CD14-positive monocyte (primary cell): ENCODE data around the gene MBOAT7. TPM values are rescaled to one million over a fixed set of nuclear protein-coding genes. Genes with fewer than 3 reads are reported as not detected.

Source experiments
- DNase-seq, 3 donors: peaks; one replicate each; pipeline ENCODE4 v3.0.0-alpha.2; 2011 to 2022
- H2AFZ ChIP-seq: 2 replicates; pipeline ENCODE4 v1.6.0; 2012; ENCODE audit warnings: mild to moderate bottlenecking, low read depth, low read length, inconsistent platforms; ENCODE audit not compliant: insufficient read depth, poor library complexity, severe bottlenecking
- H3K27ac ChIP-seq, 2 donors: 1 replicate in 1 of 2; 2 replicates in 1 of 2; pipeline ENCODE4 v1.5.1; 2012 to 2013; ENCODE audit warnings: low read length in 2 of 2, control low read depth in 1 of 2, inconsistent platforms in 1 of 2, low read depth in 1 of 2, mild to moderate bottlenecking in 1 of 2
- H3K27me3 ChIP-seq, 2 donors: one replicate each; pipeline versions ENCODE4 v1.6.0 to v1.6.1; 2011 to 2013; ENCODE audit warnings: low read length in 2 of 2; ENCODE audit not compliant: control insufficient read depth in 2 of 2, insufficient read depth in 2 of 2
- H3K36me3 ChIP-seq, 2 donors: replicated peaks in 1 of 2; 1 replicate in 1 of 2; 2 replicates in 1 of 2; pipeline versions ENCODE4 v1.5.1 to v1.6.1; 2012 to 2013; ENCODE audit warnings: low read length in 2 of 2, control low read depth in 1 of 2, inconsistent platforms in 1 of 2, mild to moderate bottlenecking in 1 of 2; ENCODE audit not compliant: insufficient read depth in 2 of 2, control insufficient read depth in 1 of 2
- H3K4me1 ChIP-seq, 2 donors: 1 replicate in 1 of 2; 2 replicates in 1 of 2; pipeline versions ENCODE4 v1.5.1 to v1.6.1; 2012 to 2013; ENCODE audit warnings: low read length in 2 of 2, control low read depth in 1 of 2, inconsistent platforms in 1 of 2, mild to moderate bottlenecking in 1 of 2, moderate library complexity in 1 of 2; ENCODE audit not compliant: insufficient read depth in 2 of 2, control insufficient read depth in 1 of 2
- H3K4me2 ChIP-seq: replicated peaks from 2 replicates; pipeline ENCODE3; 2012; ENCODE audit warnings: low read length, moderate library complexity, mild to moderate bottlenecking; ENCODE audit not compliant: poor library complexity, severe bottlenecking; ENCODE audit errors: extremely low read depth
- H3K4me3 ChIP-seq, 3 experiments: fragments of 200-600 bp in 1 of 3; sonication (generic) in 1 of 3; replicated peaks in 1 of 3; 1 replicate in 2 of 3; 2 replicates in 1 of 3; pipeline ENCODE4 v1.5.1; 2011 to 2013; ENCODE audit warnings: low read length in 3 of 3, mild to moderate bottlenecking in 3 of 3, control low read depth in 2 of 3, low read depth in 2 of 3, inconsistent platforms in 1 of 3, moderate library complexity in 1 of 3
- H3K79me2 ChIP-seq: 2 replicates; pipeline ENCODE4 v1.6.0; 2012; ENCODE audit warnings: mild to moderate bottlenecking, control low read depth, inconsistent platforms, low read length, moderate library complexity; ENCODE audit not compliant: insufficient read depth
- H3K9ac ChIP-seq: 2 replicates; pipeline ENCODE4 v1.6.0; 2017; ENCODE audit warnings: low read length, mild to moderate bottlenecking; ENCODE audit not compliant: insufficient read depth, poor library complexity, severe bottlenecking
- H3K9me3 ChIP-seq, 2 donors: replicated peaks in 1 of 2; 1 replicate in 1 of 2; 2 replicates in 1 of 2; pipeline versions ENCODE4 v1.5.1 to v1.6.1; 2012 to 2013; ENCODE audit warnings: low read length in 2 of 2, control low read depth in 1 of 2; ENCODE audit not compliant: control insufficient read depth in 1 of 2, insufficient read depth in 1 of 2
- H4K20me1 ChIP-seq: 2 replicates; pipeline ENCODE4 v1.6.0; 2012; ENCODE audit warnings: mild to moderate bottlenecking, low read length, control low read depth, moderate library complexity; ENCODE audit not compliant: insufficient read depth
- H3K27ac Mint-ChIP-seq, 7 donors: one replicate each; pipeline ENCODE4 v1.8.0; 2020; ENCODE audit warnings: mild to moderate bottlenecking in 7 of 7, mixed read lengths in 7 of 7, moderate library complexity in 6 of 7, inconsistent platforms in 2 of 7
- H3K27me3 Mint-ChIP-seq, 3 donors: one replicate each; pipeline ENCODE4 v1.8.0; 2021 to 2022; ENCODE audit warnings: low read depth in 3 of 3, mild to moderate bottlenecking in 3 of 3, mixed read lengths in 3 of 3, moderate library complexity in 3 of 3, inconsistent platforms in 1 of 3
- H3K36me3 Mint-ChIP-seq, 2 donors: one replicate each; pipeline ENCODE4 v1.8.0; 2020; ENCODE audit warnings: mixed read lengths in 2 of 2, inconsistent platforms in 1 of 2, mild to moderate bottlenecking in 1 of 2
- H3K4me1 Mint-ChIP-seq: one replicate; pipeline ENCODE4 v1.8.0; 2020; ENCODE audit warnings: mild to moderate bottlenecking, mixed read lengths
- H3K4me3 Mint-ChIP-seq, 2 donors: one replicate each; pipeline ENCODE4 v1.8.0; 2020; ENCODE audit warnings: mild to moderate bottlenecking in 2 of 2, mixed read lengths in 2 of 2, moderate library complexity in 1 of 2
- H3K9me3 Mint-ChIP-seq, 7 donors: one replicate each; pipeline ENCODE4 v1.8.0; 2020 to 2022; ENCODE audit warnings: mixed read lengths in 7 of 7, mild to moderate bottlenecking in 6 of 7, moderate library complexity in 6 of 7, inconsistent platforms in 2 of 7
- CTCF ChIP-seq: fragments of 200-600 bp; IDR thresholded peaks from one replicate; pipeline ENCODE4 v1.8.0; 2022; ENCODE audit warnings: antibody characterized with exemption, mild to moderate bottlenecking
- WGBS: methylation state at CpG from one replicate; pipeline ENCODE4 v1.1.5; 2013; ENCODE audit warnings: missing lambda C conversion rate; ENCODE audit not compliant: insufficient coverage; 5-methylcytosine and 5-hydroxymethylcytosine counted together
- intact Hi-C, 2 donors: fragments of 100-400 bp; cut with micrococcal nuclease; formaldehyde crosslinking; loops; one replicate each; pipeline versions ENCODE4 v1.15.0 to v1.15.1; 2023
- polyA plus RNA-seq, 3 donors: library from polyadenylated mRNA; depleted of rRNA in 1 of 3; unstranded in 2 of 3; stranded (reverse) in 1 of 3; fragments of 300-500 nt in 2 of 3; fragments of >200 nt in 1 of 3; fragmentation: Illumina TruSeq in 2 of 3; gene quantifications; 1 replicate in 2 of 3; 2 replicates in 1 of 3; pipeline ENCODE4 v1.2.3, GENCODE V29; 2012 to 2021

MBOAT7 gene
- polyA plus RNA-seq, 3 donors: 84.0 to 115 (median 111) TPM

- peaks cover 58% of the 10 kb centered on the region for H4K20me1 ChIP-seq
- 76% methylated on average over 6 of the region's 13 CpGs for WGBS
- H3K79me2 ChIP-seq: peaks cover 69% of the 10 kb centered on the region
- Mint-ChIP-seq H3K9me3 (peaks cover 0 to 4% (median 0%) of the 10 kb centered on the region in 7 donors), H3K36me3 (peaks cover 71 to 76% of the 10 kb centered on the region in 2 donors), H3K4me1 (peaks cover 58% of the 10 kb centered on the region), H3K27me3 (no peaks in the 10 kb centered on the region), H3K4me3 (peak overlapping the region; percentile 100), H3K27ac (peak overlapping the region; percentile 99 to 100 (median 100))
- peak overlapping the region; percentile 85 for H3K9ac ChIP-seq
- peaks cover 65 to 66% of the 10 kb centered on the region in 2 donors for H3K4me1 ChIP-seq
- peak overlapping the region; percentile 99 for H3K4me2 ChIP-seq
- H3K27ac ChIP-seq: peak overlapping the region; percentile 93 to 97
- no peaks in the 10 kb centered on the region for H3K9me3 ChIP-seq
- H3K4me3 ChIP-seq: peak overlapping the region; percentile 83 to 99 (median 91)
- no peak for TF ChIP-seq CTCF
- H3K27me3 ChIP-seq: no peaks in the 10 kb centered on the region
- peaks cover 58 to 62% of the 10 kb centered on the region in 2 donors for H3K36me3 ChIP-seq
- no peak overlapping the region for H2AFZ ChIP-seq
- intact Hi-C loops: loop anchor here in 1 of 2 donors (5.0 kb wide), 1 partner anchor 35 kb away; no protein-coding TSS in a partner anchor
- DNase-seq: no peak
Measured at GRCh38 chr19:54201980-54202379, 12.6 kb upstream of the MBOAT7 start.

GRCh38 chr19:54201172-54201701, 11.9 kb upstream of the MBOAT7 start:
- H3K36me3 ChIP-seq: peaks cover 50 to 60% of the 10 kb centered on the region in 2 donors
- H3K4me2 ChIP-seq: peak overlapping the region; percentile 99
- H3K4me1 ChIP-seq: peaks cover 57 to 62% of the 10 kb centered on the region in 2 donors
- Mint-ChIP-seq H3K36me3 (peaks cover 64 to 68% of the 10 kb centered on the region in 2 donors), H3K4me1 (peaks cover 51% of the 10 kb centered on the region), H3K9me3 (peaks cover 0 to 4% (median 0%) of the 10 kb centered on the region in 7 donors), H3K27me3 (no peaks in the 10 kb centered on the region), H3K27ac (peak overlapping the region; percentile 99 to 100 (median 100)), H3K4me3 (peak overlapping the region; percentile 100)
- no peak overlapping the region for H2AFZ ChIP-seq
- WGBS: 5% methylated on average over 22 of the region's 28 CpGs
- DNase-seq: no peak
- H3K9ac ChIP-seq: peak overlapping the region; percentile 85
- no peak for TF ChIP-seq CTCF
- H3K4me3 ChIP-seq: peak overlapping the region; percentile 83 to 99 (median 91)
- peak overlapping the region; percentile 93 to 97 for H3K27ac ChIP-seq
- H4K20me1 ChIP-seq: peaks cover 54% of the 10 kb centered on the region
- intact Hi-C loops: loop anchor here in 1 of 2 donors (5.0 kb wide), 1 partner anchor 34 kb away; no protein-coding TSS in a partner anchor
- no peaks in the 10 kb centered on the region for H3K27me3 ChIP-seq
- H3K9me3 ChIP-seq: no peaks in the 10 kb centered on the region
- peaks cover 62% of the 10 kb centered on the region for H3K79me2 ChIP-seq
